ENCODE results near the gene PEX5L.
"Not testable (repeated sequence)": the region's sequence is repeated elsewhere in the genome, so short reads cannot be mapped to it uniquely, and the experiment has no call there.

The PEX5L gene

GRCh38 chr3:180036671-180037455, at the start of gene PEX5L:
Gene PEX5L, minus strand, starts transcription at chr3:180036937. Its CDS starts 338 bp downstream, at chr3:180036599.
- peak; percentile 48 for DNase-seq

GRCh38 chr3:180085122-180085710, 48.5 kb upstream of the PEX5L start:
- DNase-seq: no peak

- no peak for DNase-seq
These were observed 46.0 kb upstream of the PEX5L start for GRCh38 chr3:180082699-180083098.

- DNase-seq: no peak
These were observed 41.9 kb upstream of the PEX5L start for GRCh38 chr3:180078592-180078991.

GRCh38 chr3:180073561-180073960, 36.8 kb upstream of the PEX5L start:
- no peak for DNase-seq

GRCh38 chr3:180072786-180073185, 36.0 kb upstream of the PEX5L start:
- DNase-seq: no peak

- no peak for DNase-seq
These were observed 34.2 kb upstream of the PEX5L start for GRCh38 chr3:180070925-180071324.

- DNase-seq: no peak
These were observed 31.3 kb upstream of the PEX5L start for GRCh38 chr3:180068023-180068422.

GRCh38 chr3:180066598-180066997, 29.9 kb upstream of the PEX5L start:
- DNase-seq: no peak

GRCh38 chr3:180063783-180064182, 27.0 kb upstream of the PEX5L start:
- no peak for DNase-seq

GRCh38 chr3:180062771-180063170, 26.0 kb upstream of the PEX5L start:
- no peak for DNase-seq

GRCh38 chr3:180059356-180059755, 22.6 kb upstream of the PEX5L start:
- DNase-seq: no peak

GRCh38 chr3:180058238-180058637, 21.5 kb upstream of the PEX5L start:
- no peak for DNase-seq

GRCh38 chr3:180055656-180056055, 18.9 kb upstream of the PEX5L start:
- not testable (repeated sequence) for DNase-seq

GRCh38 chr3:180049391-180049790, 12.7 kb upstream of the PEX5L start:
- DNase-seq: no peak

- no peak for DNase-seq
These were observed 12.1 kb upstream of the PEX5L start for GRCh38 chr3:180048840-180049239.

GRCh38 chr3:180048103-180048502, 11.4 kb upstream of the PEX5L start:
- DNase-seq: no peak

GRCh38 chr3:180040966-180041365, 4.2 kb upstream of the PEX5L start:
- no peak for DNase-seq

GRCh38 chr3:180036092-180036670, 556 bp downstream of the PEX5L start:
- no peak for DNase-seq

GRCh38 chr3:180026997-180027396, 9.7 kb downstream of the PEX5L start:
- DNase-seq: no peak

- no peak for DNase-seq
These were observed 18.2 kb downstream of the PEX5L start for GRCh38 chr3:180018543-180018942.

GRCh38 chr3:180017846-180018245, 18.9 kb downstream of the PEX5L start:
- no peak for DNase-seq

- no peak for DNase-seq
These were observed 24.8 kb downstream of the PEX5L start for GRCh38 chr3:180011927-180012326.

- DNase-seq: not testable (repeated sequence)
These were observed 28.4 kb downstream of the PEX5L start for GRCh38 chr3:180008318-180008717.
